ENCODE measurements around the gene EN1. TPM values are rescaled to one million over a fixed set of nuclear protein-coding genes. Genes with fewer than 3 reads are reported as not detected.

EN1 gene
- total and polyA plus RNA-seq, 2 of the 13 experiments (the other 11 are each of a cell fraction or from before 2014, with no cell fraction given), result not detected

- ChIA-PET POLR2A (no interaction called here), CTCF (ENCODE audit: low intra/inter-chr PET ratio, low total read pairs) (no interaction called here)
- H3K4me1 ChIP-seq (ENCODE audit: insufficient read depth, low read length), result no peaks in the 10 kb centered on the region
- in situ Hi-C loops (cut with HindIII; ENCODE audit: extremely low pct_ligation_motif_present, low pct_unique_long_range_greater_than_20kb) (no loop called here), intact Hi-C loops (cut with micrococcal nuclease; ENCODE audit: unreplicated experiment) (no loop called here)
- no peaks in the 10 kb centered on the region for H3K9me3 ChIP-seq (ENCODE audit: low read length)
- H3K4me2 ChIP-seq (ENCODE audit: low read depth, low read length), result no peak overlapping the region
- BruUV-seq (replicated peaks), result no TSS peak
- no peak overlapping the region for H3K27ac ChIP-seq (ENCODE audit: extremely low read length, insufficient read depth, low read length)
- no peaks in the 10 kb centered on the region for H4K20me1 ChIP-seq (ENCODE audit: insufficient read depth, low read length)
- DNase-seq (ENCODE audit: low spot score), result no peak
- TF ChIP-seq, protein P1, sequence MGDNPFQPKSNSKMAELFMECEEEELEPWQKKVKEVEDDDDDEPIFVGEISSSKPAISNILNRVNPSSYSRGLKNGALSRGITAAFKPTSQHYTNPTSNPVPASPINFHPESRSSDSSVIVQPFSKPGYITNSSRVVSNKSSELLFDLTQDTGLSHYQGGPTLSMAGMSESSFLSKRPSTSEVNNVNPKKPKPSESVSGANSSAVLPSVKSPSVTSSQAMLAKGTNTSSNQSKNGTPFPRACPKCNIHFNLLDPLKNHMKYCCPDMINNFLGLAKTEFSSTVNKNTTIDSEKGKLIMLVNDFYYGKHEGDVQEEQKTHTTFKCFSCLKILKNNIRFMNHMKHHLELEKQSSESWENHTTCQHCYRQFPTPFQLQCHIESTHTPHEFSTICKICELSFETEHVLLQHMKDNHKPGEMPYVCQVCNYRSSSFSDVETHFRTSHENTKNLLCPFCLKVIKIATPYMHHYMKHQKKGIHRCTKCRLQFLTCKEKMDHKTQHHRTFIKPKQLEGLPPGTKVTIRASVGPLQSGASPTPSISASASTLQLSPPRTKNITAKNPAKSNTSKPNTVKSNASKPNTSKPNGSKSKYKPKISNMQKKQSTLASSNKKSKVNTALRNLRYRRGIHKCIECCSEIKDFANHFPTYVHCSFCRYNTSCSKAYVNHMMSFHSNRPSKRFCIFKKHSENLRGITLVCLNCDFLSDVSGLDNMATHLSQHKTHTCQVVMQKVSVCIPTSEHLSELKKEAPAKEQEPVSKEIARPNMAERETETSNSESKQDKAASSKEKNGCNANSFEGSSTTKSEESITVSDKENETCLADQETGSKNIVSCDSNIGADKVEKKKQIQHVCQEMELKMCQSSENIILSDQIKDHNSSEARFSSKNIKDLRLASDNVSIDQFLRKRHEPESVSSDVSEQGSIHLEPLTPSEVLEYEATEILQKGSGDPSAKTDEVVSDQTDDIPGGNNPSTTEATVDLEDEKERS (CRISPR knock-in tag; IDR thresholded peaks at IDR 0.05), result no peak
- TF ChIP-seq TBX2 (CRISPR knock-in tag; IDR thresholded peaks at IDR 0.05; ENCODE audit: borderline replicate concordance) (no peak), FOSL2 (CRISPR knock-in tag; IDR thresholded peaks at IDR 0.05) (no peak)
- 41% methylated on average over 5 of the region's 5 CpGs for WGBS (ENCODE audit: low lambda C conversion rate)
- H3K27me3 ChIP-seq (ENCODE audit: control insufficient read depth in 1 of 2, insufficient read depth in 2 of 2, low read length in 2 of 2), result peaks cover 0 to 26% of the 10 kb centered on the region in 2 experiments; a peak in 3 of 5 replicates
- no peak overlapping the region for H2AFZ ChIP-seq (ENCODE audit: low read length)
- no peak for ATAC-seq
- no peaks in the 10 kb centered on the region for H3K79me2 ChIP-seq (ENCODE audit: insufficient read depth, low read length)
- no peak for FAIRE-seq
- no peak overlapping the region for H3K9ac ChIP-seq (ENCODE audit: insufficient read depth, low read depth, low read length)
- H3K36me3 ChIP-seq (replicated peaks in 1 of 2; ENCODE audit: control insufficient read depth in 1 of 2, insufficient read depth in 2 of 2, low read length in 2 of 2), result no peaks in the 10 kb centered on the region
- H3K4me3 ChIP-seq (replicated peaks in 1 of 3; ENCODE audit: insufficient read depth in 1 of 3, low read depth in 2 of 3, low read length in 3 of 3), result no peak overlapping the region
Measured at GRCh38 chr2:118823633-118824032, 23.8 kb downstream of the EN1 start.

- H3K27me3 ChIP-seq (ENCODE audit: control insufficient read depth in 1 of 2, insufficient read depth in 2 of 2, low read length in 2 of 2), result peaks cover 1 to 35% of the 10 kb centered on the region in 2 experiments; a peak in 4 of 5 replicates
- FAIRE-seq, result no peak
- no peak overlapping the region for H2AFZ ChIP-seq (ENCODE audit: low read length)
- no peaks in the 10 kb centered on the region for H3K36me3 ChIP-seq (replicated peaks in 1 of 2; ENCODE audit: control insufficient read depth in 1 of 2, insufficient read depth in 2 of 2, low read length in 2 of 2)
- no peak for ATAC-seq
- intact Hi-C loops (cut with micrococcal nuclease; ENCODE audit: unreplicated experiment), result no loop called here
- H3K9me3 ChIP-seq (ENCODE audit: low read length), result no peaks in the 10 kb centered on the region
- H3K4me1 ChIP-seq (ENCODE audit: insufficient read depth, low read length), result no peaks in the 10 kb centered on the region
- H3K27ac ChIP-seq (ENCODE audit: extremely low read length, insufficient read depth, low read length), result no peak overlapping the region
- H3K79me2 ChIP-seq (ENCODE audit: insufficient read depth, low read length), result no peaks in the 10 kb centered on the region
- no peak overlapping the region for H3K9ac ChIP-seq (ENCODE audit: insufficient read depth, low read depth, low read length)
- no peak for DNase-seq (ENCODE audit: low spot score)
- H3K4me3 ChIP-seq (replicated peaks in 1 of 3; ENCODE audit: insufficient read depth in 1 of 3, low read depth in 2 of 3, low read length in 3 of 3), result no peak overlapping the region
- POLR2A ChIA-PET, result no interaction called here
- BruUV-seq (replicated peaks), result no TSS peak
- no peak overlapping the region for H3K4me2 ChIP-seq (ENCODE audit: low read depth, low read length)
- 29% methylated on average over 1 of the region's 1 CpG for WGBS (ENCODE audit: low lambda C conversion rate)
- in situ Hi-C loops (cut with HindIII; ENCODE audit: extremely low pct_ligation_motif_present, low pct_unique_long_range_greater_than_20kb), result no loop called here
- H4K20me1 ChIP-seq (ENCODE audit: insufficient read depth, low read length), result no peaks in the 10 kb centered on the region
- CTCF ChIA-PET (ENCODE audit: low intra/inter-chr PET ratio, low total read pairs), result no interaction called here
- TF ChIP-seq POLR2AphosphoS5 (IDR thresholded peaks at IDR 0.05; ENCODE audit: low read depth, low read length) (no peak), TP53 (CRISPR knock-in tag; conservative IDR thresholded peaks at IDR 0.05) (no peak), ISX (CRISPR knock-in tag; conservative IDR thresholded peaks at IDR 0.05) (no peak), NONO (IDR thresholded peaks at IDR 0.05) (no peak), NONO (CRISPR knock-in tag; conservative IDR thresholded peaks at IDR 0.05) (no peak)
- TF ChIP-seq, protein P2, sequence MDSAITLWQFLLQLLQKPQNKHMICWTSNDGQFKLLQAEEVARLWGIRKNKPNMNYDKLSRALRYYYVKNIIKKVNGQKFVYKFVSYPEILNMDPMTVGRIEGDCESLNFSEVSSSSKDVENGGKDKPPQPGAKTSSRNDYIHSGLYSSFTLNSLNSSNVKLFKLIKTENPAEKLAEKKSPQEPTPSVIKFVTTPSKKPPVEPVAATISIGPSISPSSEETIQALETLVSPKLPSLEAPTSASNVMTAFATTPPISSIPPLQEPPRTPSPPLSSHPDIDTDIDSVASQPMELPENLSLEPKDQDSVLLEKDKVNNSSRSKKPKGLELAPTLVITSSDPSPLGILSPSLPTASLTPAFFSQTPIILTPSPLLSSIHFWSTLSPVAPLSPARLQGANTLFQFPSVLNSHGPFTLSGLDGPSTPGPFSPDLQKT (CRISPR knock-in tag; IDR thresholded peaks at IDR 0.05; ENCODE audit: borderline replicate concordance), result no peak
- TF ChIP-seq, protein P3, sequence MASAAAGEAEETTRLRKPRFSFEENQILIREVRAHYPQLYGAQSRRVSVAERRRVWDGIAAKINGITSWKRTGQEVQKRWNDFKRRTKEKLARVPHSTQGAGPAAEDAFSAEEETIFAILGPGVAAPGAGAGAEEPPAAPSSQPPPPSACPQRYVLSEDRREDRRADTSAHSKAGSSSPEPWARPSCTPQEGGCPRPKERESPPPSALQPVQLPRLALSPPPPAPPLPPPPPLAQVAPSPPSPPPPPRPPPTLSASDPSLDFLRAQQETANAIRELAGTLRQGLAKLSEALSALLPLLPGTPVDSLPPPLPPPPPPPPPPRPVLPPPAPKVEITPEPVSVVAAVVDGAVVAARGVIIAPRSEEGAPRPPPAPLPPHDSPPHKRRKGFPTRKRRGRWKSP (CRISPR knock-in tag; IDR thresholded peaks at IDR 0.05), result no peak
Measured at GRCh38 chr2:118822572-118822971, 24.9 kb downstream of the EN1 start.
